ENCODE results near the gene TIPARP. TPM values are rescaled to one million over a fixed set of nuclear protein-coding genes. Genes with fewer than 3 reads are reported as not detected.

TIPARP gene
- total and polyA plus RNA-seq, 2 donors (not counting 1 experiment from before 2014, with no cell fraction given) = 11.2 to 42.5 TPM

DNA sequence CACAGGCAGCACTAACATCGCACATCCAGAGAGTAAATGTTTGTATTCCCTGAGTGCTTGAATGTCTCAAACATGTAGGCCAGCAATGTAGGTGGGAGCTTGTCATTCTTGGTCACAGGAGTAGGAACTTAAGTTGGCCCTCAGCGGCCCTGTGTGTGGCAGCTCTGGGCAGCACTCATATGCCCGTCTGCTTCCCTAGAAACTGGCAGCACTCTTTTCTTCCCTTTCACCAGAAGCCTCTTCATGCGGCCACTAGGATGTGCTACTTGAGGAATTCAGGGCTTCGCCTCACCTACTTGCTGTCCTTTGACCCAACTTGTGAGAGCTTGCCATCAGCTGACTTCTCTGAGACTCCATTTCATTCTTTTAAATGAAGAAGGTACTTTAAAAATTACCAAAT, 69.5 kb downstream of the TIPARP start:
- Histone ChIP-seq H3K4me1 (ENCODE audit: control insufficient read depth in 2 of 2, insufficient read depth in 2 of 2, low read length in 2 of 2) (no peaks in the 10 kb centered on the region), H3K79me2 (ENCODE audit: control insufficient read depth, insufficient read depth, low read length) (no peaks in the 10 kb centered on the region), H3K9me3 (ENCODE audit: control extremely low read depth in 1 of 3, control insufficient read depth in 2 of 3, insufficient read depth in 1 of 3, low read length in 2 of 3) (peaks cover 0 to 13% (median 0%) of the 10 kb centered on the region in 3 donors), H3K27ac (ENCODE audit: low read length in 2 of 2) (no peak overlapping the region), H3K4me2 (replicated peaks; ENCODE audit: low read depth, low read length, poor library complexity, severe bottlenecking) (no peak overlapping the region), H2AFZ (ENCODE audit: insufficient read depth, low read depth, low read length, poor library complexity, severe bottlenecking) (no peak overlapping the region), H4K20me1 (ENCODE audit: control insufficient read depth, insufficient read depth, low read length, poor library complexity, severe bottlenecking) (no peaks in the 10 kb centered on the region), H3K27me3 (replicated peaks in 1 of 4; ENCODE audit: control extremely low read depth in 1 of 4, control insufficient read depth in 3 of 4, insufficient read depth in 4 of 4, low read length in 3 of 4) (no peaks in the 10 kb centered on the region), H3K4me3 (ENCODE audit: control extremely low read depth in 1 of 5, extremely low read depth in 1 of 5, insufficient read depth in 1 of 5, low read depth in 2 of 5, low read length in 4 of 5) (no peak overlapping the region), H3K9ac (ENCODE audit: low read length) (no peak overlapping the region), H3K36me3 (replicated peaks in 1 of 2; ENCODE audit: control extremely low read depth in 1 of 2, control insufficient read depth in 1 of 2, extremely low read depth in 1 of 2, insufficient read depth in 2 of 2, low read length in 1 of 2) (peaks cover 0 to 2% of the 10 kb centered on the region in 2 experiments)
- Mint-ChIP-seq H3K27ac (no peak overlapping the region), H3K4me1 (no peaks in the 10 kb centered on the region), H3K27me3 (no peaks in the 10 kb centered on the region), H3K4me3 (no peak overlapping the region), H3K9me3 (ENCODE audit: insufficient read depth) (peaks cover 8% of the 10 kb centered on the region)
- TF ChIP-seq, protein P1, sequence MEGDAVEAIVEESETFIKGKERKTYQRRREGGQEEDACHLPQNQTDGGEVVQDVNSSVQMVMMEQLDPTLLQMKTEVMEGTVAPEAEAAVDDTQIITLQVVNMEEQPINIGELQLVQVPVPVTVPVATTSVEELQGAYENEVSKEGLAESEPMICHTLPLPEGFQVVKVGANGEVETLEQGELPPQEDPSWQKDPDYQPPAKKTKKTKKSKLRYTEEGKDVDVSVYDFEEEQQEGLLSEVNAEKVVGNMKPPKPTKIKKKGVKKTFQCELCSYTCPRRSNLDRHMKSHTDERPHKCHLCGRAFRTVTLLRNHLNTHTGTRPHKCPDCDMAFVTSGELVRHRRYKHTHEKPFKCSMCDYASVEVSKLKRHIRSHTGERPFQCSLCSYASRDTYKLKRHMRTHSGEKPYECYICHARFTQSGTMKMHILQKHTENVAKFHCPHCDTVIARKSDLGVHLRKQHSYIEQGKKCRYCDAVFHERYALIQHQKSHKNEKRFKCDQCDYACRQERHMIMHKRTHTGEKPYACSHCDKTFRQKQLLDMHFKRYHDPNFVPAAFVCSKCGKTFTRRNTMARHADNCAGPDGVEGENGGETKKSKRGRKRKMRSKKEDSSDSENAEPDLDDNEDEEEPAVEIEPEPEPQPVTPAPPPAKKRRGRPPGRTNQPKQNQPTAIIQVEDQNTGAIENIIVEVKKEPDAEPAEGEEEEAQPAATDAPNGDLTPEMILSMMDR (IDR thresholded peaks at IDR 0.05) = no peak
- no peak for TF ChIP-seq EZH2 (IDR thresholded peaks at IDR 0.05; ENCODE audit: borderline replicate concordance, insufficient read depth, low read depth, low read length, poor library complexity, severe bottlenecking)
- CTCF ChIA-PET = no interaction called here
- WGBS (ENCODE audit: insufficient coverage) = 92% methylated on average over 4 of the region's 5 CpGs
- DNase-seq (no peak), ATAC-seq (ENCODE audit: low read depth) (no peak)
- POLR2A ChIA-PET = no interaction called here
- intact Hi-C loops (cut with micrococcal nuclease) = no loop called here

DNA sequence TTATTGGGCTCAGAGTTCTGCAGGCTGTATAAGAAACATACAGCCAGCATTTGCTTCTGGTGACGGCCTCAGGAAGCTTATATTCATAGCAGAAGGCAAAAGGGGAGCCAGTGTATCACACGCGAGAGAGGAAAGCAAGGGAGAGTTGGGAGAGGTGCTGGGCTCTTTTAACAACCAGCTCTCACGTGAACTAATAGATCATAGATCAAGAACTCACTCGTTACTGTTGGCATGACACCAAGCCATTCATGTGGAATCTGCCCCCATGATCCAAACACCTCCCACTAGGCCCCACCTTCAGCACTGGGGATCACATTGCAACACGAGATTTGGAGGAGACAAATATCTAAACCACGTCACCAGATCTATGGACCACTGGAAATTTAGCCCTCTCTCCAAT, 70.2 kb downstream of the TIPARP start:
- intact Hi-C loops (cut with micrococcal nuclease) = no loop called here
- ChIA-PET POLR2A (no interaction called here), CTCF (no interaction called here)
- no peak overlapping the region for H3K27ac ChIP-seq (ENCODE audit: low read length in 2 of 2)
- no peaks in the 10 kb centered on the region for H3K27me3 Mint-ChIP-seq
- ATAC-seq (ENCODE audit: low read depth) (no peak), DNase-seq (no peak)
- peaks cover 0 to 13% (median 0%) of the 10 kb centered on the region in 3 donors for H3K9me3 ChIP-seq (ENCODE audit: control extremely low read depth in 1 of 3, control insufficient read depth in 2 of 3, insufficient read depth in 1 of 3, low read length in 2 of 3)
- WGBS (ENCODE audit: insufficient coverage) = 93% methylated on average over 6 of the region's 7 CpGs
- no peak overlapping the region for H3K4me2 ChIP-seq (replicated peaks; ENCODE audit: low read depth, low read length, poor library complexity, severe bottlenecking)
- H4K20me1 ChIP-seq (ENCODE audit: control insufficient read depth, insufficient read depth, low read length, poor library complexity, severe bottlenecking) = no peaks in the 10 kb centered on the region
- no peaks in the 10 kb centered on the region for H3K4me1 Mint-ChIP-seq
- H3K27me3 ChIP-seq (replicated peaks in 1 of 4; ENCODE audit: control extremely low read depth in 1 of 4, control insufficient read depth in 3 of 4, insufficient read depth in 4 of 4, low read length in 3 of 4) = no peaks in the 10 kb centered on the region
- H3K27ac Mint-ChIP-seq = no peak overlapping the region
- peaks cover 8% of the 10 kb centered on the region for H3K9me3 Mint-ChIP-seq (ENCODE audit: insufficient read depth)
- H3K9ac ChIP-seq (ENCODE audit: low read length) = no peak overlapping the region
- peaks cover 0 to 2% of the 10 kb centered on the region in 2 experiments for H3K36me3 ChIP-seq (replicated peaks in 1 of 2; ENCODE audit: control extremely low read depth in 1 of 2, control insufficient read depth in 1 of 2, extremely low read depth in 1 of 2, insufficient read depth in 2 of 2, low read length in 1 of 2)
- H3K79me2 ChIP-seq (ENCODE audit: control insufficient read depth, insufficient read depth, low read length) = no peaks in the 10 kb centered on the region
- H3K4me3 Mint-ChIP-seq = no peak overlapping the region
- H2AFZ ChIP-seq (ENCODE audit: insufficient read depth, low read depth, low read length, poor library complexity, severe bottlenecking) = no peak overlapping the region
- H3K4me1 ChIP-seq (ENCODE audit: control insufficient read depth in 2 of 2, insufficient read depth in 2 of 2, low read length in 2 of 2) = no peaks in the 10 kb centered on the region
- H3K4me3 ChIP-seq (ENCODE audit: control extremely low read depth in 1 of 5, extremely low read depth in 1 of 5, insufficient read depth in 1 of 5, low read depth in 2 of 5, low read length in 4 of 5) = no peak overlapping the region
- no peak for TF ChIP-seq EZH2 (IDR thresholded peaks at IDR 0.05; ENCODE audit: borderline replicate concordance, insufficient read depth, low read depth, low read length, poor library complexity, severe bottlenecking)
- TF ChIP-seq, protein P1 (IDR thresholded peaks at IDR 0.05) = no peak
